Measurements from ENCODE around the gene STK16.

DNA sequence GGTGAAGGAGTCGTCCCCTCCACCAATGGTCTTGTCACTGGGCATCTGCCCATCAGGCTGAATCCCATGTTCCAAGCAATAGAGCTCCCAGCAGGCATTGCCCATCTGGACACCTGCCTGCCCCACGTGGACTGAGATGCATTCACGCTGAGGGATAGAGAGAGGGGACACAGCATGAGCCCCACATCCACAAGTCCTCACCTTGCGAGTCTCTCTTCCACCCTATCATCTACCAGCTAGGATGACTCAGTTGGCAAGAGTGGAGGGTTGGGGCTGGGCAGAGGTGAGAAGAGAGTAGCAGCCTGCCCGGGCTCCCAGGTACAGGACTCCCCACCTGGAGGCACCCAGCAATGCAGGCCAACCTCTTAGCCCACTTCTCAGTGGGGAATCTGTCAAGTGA lies 6.8 kb downstream of the STK16 start:
- TF ChIP-seq CTCF (conservative IDR thresholded peaks at IDR 0.05; ENCODE audit: low read length) (no peak), EZH2phosphoT487 (IDR thresholded peaks at IDR 0.05; ENCODE audit: borderline replicate concordance) (no peak)

Data from Loucy (cell line).